Measurements from ENCODE around the gene CRYGN. TPM values are rescaled to one million over a fixed set of nuclear protein-coding genes. Genes with fewer than 3 reads are reported as not detected.

The CRYGN gene
- total and polyA plus RNA-seq, 2 experiments from 2014 or later: 0.24 TPM; not detected in 1

- H3K27ac ChIP-seq: no peak overlapping the region
- H3K9me3 ChIP-seq (ENCODE audit: low read depth): no peaks in the 10 kb centered on the region
- TF ChIP-seq CTCF (IDR thresholded peaks at IDR 0.05; ENCODE audit: poor library complexity): no peak
- no peak for TF ChIP-seq EZH2phosphoT487 (IDR thresholded peaks at IDR 0.05; ENCODE audit: low read depth, severe bottlenecking, unreplicated experiment)
- TF ChIP-seq EZH2 (IDR thresholded peaks at IDR 0.05; ENCODE audit: borderline replicate concordance): no peak
- H3K4me1 ChIP-seq (ENCODE audit: insufficient read depth): peaks cover 4% of the 10 kb centered on the region
- H4K20me1 ChIP-seq (ENCODE audit: insufficient read depth, poor library complexity, severe bottlenecking): no peaks in the 10 kb centered on the region
- 79% methylated on average over 14 of the region's 14 CpGs for WGBS (ENCODE audit: low lambda C conversion rate, missing lambda C conversion rate)
- H3K9me2 ChIP-seq (replicated peaks; ENCODE audit: insufficient read depth): no peaks in the 10 kb centered on the region
- DNase-seq (ENCODE audit: low spot score): no peak
- no peaks in the 10 kb centered on the region for H3K27me3 ChIP-seq
- H3K79me2 ChIP-seq: no peaks in the 10 kb centered on the region
- no peak overlapping the region for H3K4me2 ChIP-seq
- H3K4me3 ChIP-seq: no peak overlapping the region
- no peaks in the 10 kb centered on the region for H3K36me3 ChIP-seq (replicated peaks; ENCODE audit: insufficient read depth, low read depth)
- no peak overlapping the region for H2AFZ ChIP-seq
Measured at GRCh38 chr7:151454305-151454704, 14.4 kb upstream of the CRYGN start.

- no peak overlapping the region for H3K4me2 ChIP-seq
- WGBS (ENCODE audit: low lambda C conversion rate, missing lambda C conversion rate): 75% methylated on average over 13 of the region's 13 CpGs
- H3K36me3 ChIP-seq (replicated peaks; ENCODE audit: insufficient read depth, low read depth): no peaks in the 10 kb centered on the region
- H3K27ac ChIP-seq: no peak overlapping the region
- TF ChIP-seq EZH2 (IDR thresholded peaks at IDR 0.05; ENCODE audit: borderline replicate concordance) (no peak), EZH2phosphoT487 (IDR thresholded peaks at IDR 0.05; ENCODE audit: low read depth, severe bottlenecking, unreplicated experiment) (no peak), CTCF (IDR thresholded peaks at IDR 0.05; ENCODE audit: poor library complexity) (no peak)
- no peaks in the 10 kb centered on the region for H3K27me3 ChIP-seq
- no peak overlapping the region for H2AFZ ChIP-seq
- H3K9me3 ChIP-seq (ENCODE audit: low read depth): no peaks in the 10 kb centered on the region
- DNase-seq (ENCODE audit: low spot score): no peak
- no peaks in the 10 kb centered on the region for H3K9me2 ChIP-seq (replicated peaks; ENCODE audit: insufficient read depth)
- H3K4me1 ChIP-seq (ENCODE audit: insufficient read depth): no peaks in the 10 kb centered on the region
- no peaks in the 10 kb centered on the region for H4K20me1 ChIP-seq (ENCODE audit: insufficient read depth, poor library complexity, severe bottlenecking)
- no peaks in the 10 kb centered on the region for H3K79me2 ChIP-seq
- H3K4me3 ChIP-seq: no peak overlapping the region
Measured at GRCh38 chr7:151453326-151453791, 13.4 kb upstream of the CRYGN start.

GRCh38 chr7:151452680-151453325, 12.9 kb upstream of the CRYGN start:
- Histone ChIP-seq H3K27me3 (no peaks in the 10 kb centered on the region), H3K79me2 (no peaks in the 10 kb centered on the region), H3K36me3 (replicated peaks; ENCODE audit: insufficient read depth, low read depth) (no peaks in the 10 kb centered on the region), H3K4me3 (no peak overlapping the region), H4K20me1 (ENCODE audit: insufficient read depth, poor library complexity, severe bottlenecking) (no peaks in the 10 kb centered on the region), H3K4me2 (no peak overlapping the region), H3K9me3 (ENCODE audit: low read depth) (no peaks in the 10 kb centered on the region), H3K4me1 (ENCODE audit: insufficient read depth) (no peaks in the 10 kb centered on the region), H3K9me2 (replicated peaks; ENCODE audit: insufficient read depth) (no peaks in the 10 kb centered on the region), H2AFZ (no peak overlapping the region), H3K27ac (no peak overlapping the region)
- WGBS (ENCODE audit: low lambda C conversion rate, missing lambda C conversion rate): 87% methylated on average over 15 of the region's 15 CpGs
- TF ChIP-seq EZH2 (IDR thresholded peaks at IDR 0.05; ENCODE audit: borderline replicate concordance) (no peak), CTCF (IDR thresholded peaks at IDR 0.05; ENCODE audit: poor library complexity) (no peak), EZH2phosphoT487 (IDR thresholded peaks at IDR 0.05; ENCODE audit: low read depth, severe bottlenecking, unreplicated experiment) (no peak)
- no peak for DNase-seq (ENCODE audit: low spot score)

Measured in hepatocyte (in vitro differentiated cells).